ENCODE measurements around the gene IFI30.

DNA sequence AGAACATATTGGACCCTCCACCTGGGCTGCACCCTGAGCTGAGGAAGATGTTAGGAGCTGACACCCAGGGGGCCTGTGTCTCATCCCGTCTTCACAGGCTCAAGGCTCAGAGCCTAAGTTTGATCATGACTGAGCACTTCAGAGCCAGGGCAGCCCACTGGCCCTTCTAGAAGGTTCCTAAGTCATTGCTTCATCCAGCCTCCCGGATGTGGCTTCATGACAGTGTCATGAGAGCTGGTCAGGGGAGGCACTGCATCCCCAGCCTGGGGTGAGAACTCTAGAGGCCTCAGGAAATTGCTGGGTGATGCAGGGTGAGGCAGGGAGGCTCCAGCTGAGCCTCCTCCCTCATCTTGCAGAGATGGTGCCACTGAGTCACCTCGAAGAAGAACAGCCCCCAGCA is 45.6 kb upstream of the IFI30 start:
- TF ChIP-seq CBFB (CRISPR knock-in tag; IDR thresholded peaks at IDR 0.05; ENCODE audit: low read depth) (no peak), JUN (CRISPR knock-in tag; IDR thresholded peaks at IDR 0.05) (no peak), SMAD3 (CRISPR knock-in tag; IDR thresholded peaks at IDR 0.05; ENCODE audit: borderline replicate concordance) (no peak)
- TF ChIP-seq, protein P1, sequence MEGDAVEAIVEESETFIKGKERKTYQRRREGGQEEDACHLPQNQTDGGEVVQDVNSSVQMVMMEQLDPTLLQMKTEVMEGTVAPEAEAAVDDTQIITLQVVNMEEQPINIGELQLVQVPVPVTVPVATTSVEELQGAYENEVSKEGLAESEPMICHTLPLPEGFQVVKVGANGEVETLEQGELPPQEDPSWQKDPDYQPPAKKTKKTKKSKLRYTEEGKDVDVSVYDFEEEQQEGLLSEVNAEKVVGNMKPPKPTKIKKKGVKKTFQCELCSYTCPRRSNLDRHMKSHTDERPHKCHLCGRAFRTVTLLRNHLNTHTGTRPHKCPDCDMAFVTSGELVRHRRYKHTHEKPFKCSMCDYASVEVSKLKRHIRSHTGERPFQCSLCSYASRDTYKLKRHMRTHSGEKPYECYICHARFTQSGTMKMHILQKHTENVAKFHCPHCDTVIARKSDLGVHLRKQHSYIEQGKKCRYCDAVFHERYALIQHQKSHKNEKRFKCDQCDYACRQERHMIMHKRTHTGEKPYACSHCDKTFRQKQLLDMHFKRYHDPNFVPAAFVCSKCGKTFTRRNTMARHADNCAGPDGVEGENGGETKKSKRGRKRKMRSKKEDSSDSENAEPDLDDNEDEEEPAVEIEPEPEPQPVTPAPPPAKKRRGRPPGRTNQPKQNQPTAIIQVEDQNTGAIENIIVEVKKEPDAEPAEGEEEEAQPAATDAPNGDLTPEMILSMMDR (IDR thresholded peaks at IDR 0.05), result no peak
- TF ChIP-seq, protein P2, sequence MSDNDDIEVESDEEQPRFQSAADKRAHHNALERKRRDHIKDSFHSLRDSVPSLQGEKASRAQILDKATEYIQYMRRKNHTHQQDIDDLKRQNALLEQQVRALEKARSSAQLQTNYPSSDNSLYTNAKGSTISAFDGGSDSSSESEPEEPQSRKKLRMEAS (CRISPR knock-in tag; IDR thresholded peaks at IDR 0.05), result no peak
- TF ChIP-seq, protein P3, sequence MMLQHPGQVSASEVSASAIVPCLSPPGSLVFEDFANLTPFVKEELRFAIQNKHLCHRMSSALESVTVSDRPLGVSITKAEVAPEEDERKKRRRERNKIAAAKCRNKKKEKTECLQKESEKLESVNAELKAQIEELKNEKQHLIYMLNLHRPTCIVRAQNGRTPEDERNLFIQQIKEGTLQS (CRISPR knock-in tag; conservative IDR thresholded peaks at IDR 0.05), result no peak
- TF ChIP-seq, protein P4, sequence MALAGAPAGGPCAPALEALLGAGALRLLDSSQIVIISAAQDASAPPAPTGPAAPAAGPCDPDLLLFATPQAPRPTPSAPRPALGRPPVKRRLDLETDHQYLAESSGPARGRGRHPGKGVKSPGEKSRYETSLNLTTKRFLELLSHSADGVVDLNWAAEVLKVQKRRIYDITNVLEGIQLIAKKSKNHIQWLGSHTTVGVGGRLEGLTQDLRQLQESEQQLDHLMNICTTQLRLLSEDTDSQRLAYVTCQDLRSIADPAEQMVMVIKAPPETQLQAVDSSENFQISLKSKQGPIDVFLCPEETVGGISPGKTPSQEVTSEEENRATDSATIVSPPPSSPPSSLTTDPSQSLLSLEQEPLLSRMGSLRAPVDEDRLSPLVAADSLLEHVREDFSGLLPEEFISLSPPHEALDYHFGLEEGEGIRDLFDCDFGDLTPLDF (CRISPR knock-in tag; IDR thresholded peaks at IDR 0.05), result no peak

All from WTC11 (cell line).